ENCODE data around the gene ELFN2.

The ELFN2 gene

DNA sequence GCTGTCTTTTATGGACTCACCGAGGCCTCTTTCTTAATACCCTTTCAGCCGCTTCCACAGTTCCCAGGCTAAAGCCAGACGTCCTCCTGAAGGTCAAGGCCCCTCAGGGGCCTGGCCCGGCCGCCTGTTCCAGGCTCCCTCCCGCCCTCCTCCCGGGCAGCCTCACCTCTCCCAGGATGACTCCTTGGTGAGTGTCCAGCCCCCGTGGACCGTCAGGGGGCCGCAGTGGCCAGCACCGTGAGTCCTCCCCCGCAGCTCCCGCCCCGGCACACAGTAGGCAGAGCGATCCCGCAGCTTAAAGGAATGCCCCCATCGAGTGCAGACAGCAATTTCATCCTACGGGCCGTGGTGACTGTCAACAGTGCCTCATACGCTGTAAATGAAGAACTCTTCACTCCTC is 32.9 kb downstream of the ELFN2 start:
- ChIA-PET CTCF (no interaction called here), POLR2A (no interaction called here)
- TF ChIP-seq, protein P1, sequence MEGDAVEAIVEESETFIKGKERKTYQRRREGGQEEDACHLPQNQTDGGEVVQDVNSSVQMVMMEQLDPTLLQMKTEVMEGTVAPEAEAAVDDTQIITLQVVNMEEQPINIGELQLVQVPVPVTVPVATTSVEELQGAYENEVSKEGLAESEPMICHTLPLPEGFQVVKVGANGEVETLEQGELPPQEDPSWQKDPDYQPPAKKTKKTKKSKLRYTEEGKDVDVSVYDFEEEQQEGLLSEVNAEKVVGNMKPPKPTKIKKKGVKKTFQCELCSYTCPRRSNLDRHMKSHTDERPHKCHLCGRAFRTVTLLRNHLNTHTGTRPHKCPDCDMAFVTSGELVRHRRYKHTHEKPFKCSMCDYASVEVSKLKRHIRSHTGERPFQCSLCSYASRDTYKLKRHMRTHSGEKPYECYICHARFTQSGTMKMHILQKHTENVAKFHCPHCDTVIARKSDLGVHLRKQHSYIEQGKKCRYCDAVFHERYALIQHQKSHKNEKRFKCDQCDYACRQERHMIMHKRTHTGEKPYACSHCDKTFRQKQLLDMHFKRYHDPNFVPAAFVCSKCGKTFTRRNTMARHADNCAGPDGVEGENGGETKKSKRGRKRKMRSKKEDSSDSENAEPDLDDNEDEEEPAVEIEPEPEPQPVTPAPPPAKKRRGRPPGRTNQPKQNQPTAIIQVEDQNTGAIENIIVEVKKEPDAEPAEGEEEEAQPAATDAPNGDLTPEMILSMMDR (IDR thresholded peaks at IDR 0.05; ENCODE audit: control extremely low read depth, extremely low read depth, low read depth, missing control alignments): no peak
- no peak for DNase-seq (ENCODE audit: extremely low spot score)

DNA sequence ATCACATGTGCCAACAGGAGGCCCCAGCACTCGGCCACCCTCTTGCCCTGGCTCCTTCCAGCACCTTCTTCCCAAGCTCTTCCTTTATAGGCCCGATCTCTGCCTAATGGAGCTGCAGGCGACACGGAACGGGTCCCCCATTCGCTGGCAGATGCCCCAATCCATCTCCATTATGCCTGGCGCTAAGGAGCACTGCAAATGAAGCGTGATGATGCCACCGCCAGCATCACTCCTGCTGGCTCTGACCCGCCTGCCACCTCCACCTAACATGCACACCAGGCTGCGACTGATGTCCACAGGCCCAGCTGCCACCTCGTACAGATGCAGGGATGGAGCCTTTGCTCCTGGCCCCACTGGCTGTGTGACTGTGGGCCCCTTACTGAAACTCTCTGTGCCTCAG is 33.5 kb downstream of the ELFN2 start:
- no peak for DNase-seq (ENCODE audit: extremely low spot score)
- ChIA-PET POLR2A (no interaction called here), CTCF (no interaction called here)
- TF ChIP-seq, protein P1 (IDR thresholded peaks at IDR 0.05; ENCODE audit: control extremely low read depth, extremely low read depth, low read depth, missing control alignments): no peak

DNA sequence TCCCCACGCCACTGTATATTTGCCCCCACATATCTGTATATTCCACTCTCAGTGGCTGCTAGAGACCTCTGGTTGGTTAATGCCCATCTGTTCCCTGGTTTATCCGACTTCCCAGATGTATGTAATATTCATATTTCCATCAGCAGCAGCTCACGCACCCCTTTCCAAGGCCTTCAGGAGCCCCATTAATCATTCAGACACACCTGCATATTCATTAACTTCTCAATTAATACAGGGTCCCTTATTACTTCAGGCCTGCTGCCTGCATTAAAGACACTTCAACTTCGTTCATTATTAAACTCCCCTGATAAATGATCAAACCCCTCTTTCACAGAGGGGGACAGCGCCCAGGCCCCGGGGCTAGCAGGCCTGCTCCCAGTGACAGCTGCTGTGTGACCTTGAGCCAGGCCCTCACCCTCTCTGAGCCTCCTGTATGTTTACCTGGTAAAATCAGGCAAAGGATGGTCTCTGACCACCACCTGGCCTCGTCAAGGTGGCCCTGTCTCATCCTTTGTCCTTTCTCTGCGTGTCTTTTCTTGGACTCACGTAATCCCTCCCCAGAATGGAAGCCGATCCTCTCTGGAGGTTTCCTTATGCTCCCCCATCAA is 34.5 kb downstream of the ELFN2 start:
- ChIA-PET CTCF (no interaction called here), POLR2A (no interaction called here)
- no peak for DNase-seq (ENCODE audit: extremely low spot score)
- TF ChIP-seq, protein P1 (IDR thresholded peaks at IDR 0.05; ENCODE audit: control extremely low read depth, extremely low read depth, low read depth, missing control alignments): no peak

DNA sequence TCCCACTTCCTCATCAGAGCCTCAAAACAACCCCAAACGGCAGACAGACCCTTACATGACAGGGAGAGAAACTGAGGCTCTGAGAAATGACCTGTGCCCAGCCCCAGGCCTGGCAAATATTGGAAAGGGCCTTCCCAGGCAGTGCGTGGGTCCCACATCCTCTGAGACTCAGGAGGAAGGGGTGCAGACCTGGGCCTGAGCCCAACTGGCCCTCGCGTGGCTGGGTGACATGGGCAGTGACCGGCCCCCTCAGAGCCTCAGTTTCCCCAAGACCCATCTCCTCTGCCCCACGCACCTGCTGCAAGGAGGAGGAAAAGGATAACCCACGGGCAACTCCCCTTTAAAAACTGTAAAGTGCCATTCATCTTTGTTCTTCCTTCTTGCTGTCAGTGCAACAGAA is 35.6 kb downstream of the ELFN2 start:
- ChIA-PET CTCF (no interaction called here), POLR2A (no interaction called here)
- TF ChIP-seq, protein P1 (IDR thresholded peaks at IDR 0.05; ENCODE audit: control extremely low read depth, extremely low read depth, low read depth, missing control alignments): no peak
- DNase-seq (ENCODE audit: extremely low spot score): no peak

DNA sequence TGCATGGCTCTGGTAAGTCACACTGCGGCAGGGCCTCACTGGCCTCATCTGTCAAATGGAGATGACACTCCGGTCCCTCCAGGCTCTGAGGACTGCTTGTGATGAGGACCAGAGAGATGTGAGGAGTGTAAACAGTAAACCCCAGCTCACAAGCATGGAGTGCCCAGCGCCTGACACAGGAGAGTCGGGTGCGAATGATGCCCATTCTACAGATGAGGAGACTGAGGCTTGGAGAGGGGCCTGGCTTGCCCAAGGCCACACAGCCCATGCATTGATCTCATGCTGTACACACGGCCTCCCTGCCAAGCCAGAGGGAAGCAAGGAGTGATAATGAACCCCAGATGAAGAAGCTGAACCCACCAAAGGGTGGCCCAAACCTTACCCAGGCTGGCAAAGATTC is 37.2 kb downstream of the ELFN2 start:
- DNase-seq (ENCODE audit: extremely low spot score): no peak
- TF ChIP-seq, protein P1 (IDR thresholded peaks at IDR 0.05; ENCODE audit: control extremely low read depth, extremely low read depth, low read depth, missing control alignments): no peak
- POLR2A ChIA-PET: no interaction called here
- CTCF ChIA-PET: interaction anchor here (1.2 to 1.3 kb wide), 2 partner anchors 12 to 18 kb away, joined by 3 read pairs; no protein-coding TSS in a partner anchor

DNA sequence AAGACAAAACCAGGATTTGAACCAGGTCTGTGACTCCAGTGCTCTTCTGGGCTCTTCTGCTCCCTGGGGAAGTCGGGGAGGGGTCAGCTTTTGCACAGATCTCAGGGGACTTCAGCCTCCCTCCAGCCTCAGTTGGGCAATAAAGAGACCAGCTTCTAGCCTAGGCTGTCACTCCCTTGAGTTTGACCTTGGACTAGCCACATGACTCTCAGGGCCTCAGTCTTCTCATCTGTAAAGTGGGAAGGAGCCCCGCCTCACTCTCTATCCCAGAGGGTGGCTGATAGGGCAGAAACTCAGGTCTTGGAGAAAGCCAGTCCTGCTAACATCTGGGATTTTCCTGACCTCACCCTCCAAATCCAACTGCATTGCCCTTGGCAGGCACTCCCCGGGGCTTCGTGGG is 38.7 kb downstream of the ELFN2 start:
- POLR2A ChIA-PET: no interaction called here
- TF ChIP-seq, protein P1 (IDR thresholded peaks at IDR 0.05; ENCODE audit: control extremely low read depth, extremely low read depth, low read depth, missing control alignments): no peak

DNA sequence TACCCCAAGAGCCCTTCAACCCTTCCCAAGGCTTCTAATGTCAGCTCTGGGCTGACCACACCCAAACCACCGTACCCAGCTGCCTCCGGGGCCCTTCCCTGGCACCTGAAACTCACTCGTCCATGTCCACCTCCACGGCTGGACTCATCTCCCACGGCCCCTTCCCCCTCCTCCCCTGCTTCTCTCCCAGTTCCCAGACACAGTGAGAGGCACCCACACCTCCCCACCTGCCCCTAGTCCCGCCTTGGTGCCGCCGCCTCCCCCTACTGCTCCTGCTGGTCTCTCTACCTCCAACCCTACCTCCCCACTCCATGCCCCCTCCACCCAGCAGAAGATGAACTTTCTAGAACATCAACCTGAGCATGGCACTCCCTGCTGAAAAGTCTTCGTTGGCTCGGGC is 39.5 kb downstream of the ELFN2 start:
- ChIA-PET CTCF (no interaction called here), POLR2A (no interaction called here)
- TF ChIP-seq, protein P1 (IDR thresholded peaks at IDR 0.05; ENCODE audit: control extremely low read depth, extremely low read depth, low read depth, missing control alignments): no peak
- no peak for DNase-seq (ENCODE audit: extremely low spot score)

More for the DNA sequence above, 38.7 kb downstream of the ELFN2 start:
- no peak for DNase-seq (ENCODE audit: extremely low spot score)
- CTCF ChIA-PET: no interaction called here
